Mesenchymal stem cell (in vitro differentiated cells and primary cell): ENCODE measurements around the gene GNA12.

Experiments used
- DNase-seq: peaks from one replicate; pipeline ENCODE4 v3.0.0-alpha.2; 2013
- H2AFZ ChIP-seq: one replicate; pipeline ENCODE4 v1.6.1; 2013; ENCODE audit warnings: low read depth, mild to moderate bottlenecking, control low read depth, inconsistent platforms, low read length, moderate library complexity
- H2AK5ac ChIP-seq: 2 replicates; pipeline ENCODE4 v1.6.1; 2013; ENCODE audit warnings: low read length, moderate library complexity, mild to moderate bottlenecking, inconsistent platforms; ENCODE audit not compliant: severe bottlenecking
- H2BK120ac ChIP-seq: one replicate; pipeline ENCODE4 v1.6.1; 2013; ENCODE audit warnings: low read depth, mild to moderate bottlenecking, inconsistent platforms, low read length, moderate library complexity
- H2BK12ac ChIP-seq, 2 experiments: one replicate each; pipeline ENCODE4 v1.6.1; 2013; ENCODE audit warnings: inconsistent platforms in 2 of 2, low read length in 2 of 2, mild to moderate bottlenecking in 2 of 2, moderate library complexity in 2 of 2, control low read depth in 1 of 2
- H2BK15ac ChIP-seq: one replicate; pipeline ENCODE4 v1.6.1; 2013; ENCODE audit warnings: mild to moderate bottlenecking, low read depth, inconsistent platforms; ENCODE audit not compliant: poor library complexity, severe bottlenecking
- H2BK5ac ChIP-seq: 2 replicates; pipeline ENCODE4 v1.6.1; 2013; ENCODE audit warnings: low read depth, mild to moderate bottlenecking, low read length, control low read depth, inconsistent platforms; ENCODE audit not compliant: poor library complexity, severe bottlenecking
- H3K14ac ChIP-seq, 2 experiments: one replicate each; pipeline ENCODE4 v1.6.1; 2013; ENCODE audit warnings: inconsistent platforms in 2 of 2, low read length in 2 of 2, control low read depth in 1 of 2, mild to moderate bottlenecking in 1 of 2, moderate library complexity in 1 of 2
- H3K18ac ChIP-seq, 2 experiments: one replicate each; pipeline ENCODE4 v1.6.1; 2013; ENCODE audit warnings: inconsistent platforms in 2 of 2, low read length in 2 of 2, control low read depth in 1 of 2, low read depth in 1 of 2, mild to moderate bottlenecking in 1 of 2
- H3K23ac ChIP-seq, 2 experiments: one replicate each; pipeline ENCODE4 v1.6.1; 2013; ENCODE audit warnings: inconsistent platforms in 2 of 2, low read length in 2 of 2, mild to moderate bottlenecking in 2 of 2, moderate library complexity in 2 of 2, control low read depth in 1 of 2
- H3K27ac ChIP-seq: 2 replicates; pipeline ENCODE4 v1.5.1; 2013; ENCODE audit warnings: mild to moderate bottlenecking, moderate library complexity, low read length, control low read depth, inconsistent platforms; ENCODE audit not compliant: poor library complexity, severe bottlenecking
- H3K27me3 ChIP-seq, 2 experiments: 2 replicates each; pipeline versions ENCODE4 v1.6.1 to v1.7.0; 2013; ENCODE audit warnings: low read length in 2 of 2, mild to moderate bottlenecking in 2 of 2, moderate library complexity in 2 of 2, control low read depth in 1 of 2, inconsistent platforms in 1 of 2; ENCODE audit not compliant: control insufficient read depth in 1 of 2, insufficient read depth in 1 of 2
- H3K36me3 ChIP-seq, 2 experiments: 2 replicates each; pipeline versions ENCODE4 v1.6.1 to v1.7.0; 2013; ENCODE audit warnings: low read length in 2 of 2, control low read depth in 1 of 2, inconsistent platforms in 1 of 2, low read depth in 1 of 2, mild to moderate bottlenecking in 1 of 2; ENCODE audit not compliant: insufficient read depth in 2 of 2, control insufficient read depth in 1 of 2
- H3K4ac ChIP-seq, 2 experiments: one replicate each; pipeline ENCODE4 v1.6.1; 2013; ENCODE audit warnings: inconsistent platforms in 2 of 2, low read length in 2 of 2, mild to moderate bottlenecking in 2 of 2, moderate library complexity in 2 of 2, control low read depth in 1 of 2, low read depth in 1 of 2
- H3K4me1 ChIP-seq: 2 replicates; pipeline ENCODE4 v1.6.1; 2013; ENCODE audit warnings: low read depth, low read length, control low read depth; ENCODE audit not compliant: control insufficient read depth, insufficient read depth
- H3K4me2 ChIP-seq: 2 replicates; pipeline ENCODE4 v1.6.1; 2013; ENCODE audit warnings: low read length, mild to moderate bottlenecking, inconsistent platforms; ENCODE audit not compliant: poor library complexity, severe bottlenecking
- H3K4me3 ChIP-seq, 2 experiments: 2 replicates each; pipeline versions ENCODE4 v1.5.1 to v1.7.0; 2013; ENCODE audit warnings: low read length in 2 of 2, mild to moderate bottlenecking in 2 of 2, control low read depth in 1 of 2, low read depth in 1 of 2; ENCODE audit not compliant: insufficient read depth in 1 of 2
- H3K79me1 ChIP-seq: replicated peaks from 2 replicates; pipeline ENCODE4 v1.6.1; 2013; ENCODE audit warnings: mild to moderate bottlenecking, control low read depth, low read length, inconsistent platforms; ENCODE audit not compliant: poor library complexity, severe bottlenecking
- H3K9ac ChIP-seq: 2 replicates; pipeline ENCODE4 v1.7.0; 2013; ENCODE audit warnings: mild to moderate bottlenecking, low read length, moderate library complexity
- H3K9me3 ChIP-seq: 2 replicates; pipeline ENCODE4 v1.7.0; 2013; ENCODE audit warnings: mild to moderate bottlenecking, low read length; ENCODE audit not compliant: control insufficient read depth
- H4K8ac ChIP-seq: one replicate; pipeline ENCODE4 v1.6.1; 2013; ENCODE audit warnings: inconsistent platforms, mild to moderate bottlenecking, low read length, moderate library complexity
- H4K91ac ChIP-seq: one replicate; pipeline ENCODE4 v1.6.1; 2013; ENCODE audit warnings: mild to moderate bottlenecking, low read length, inconsistent platforms
- WGBS: methylation state at CpG from one replicate; pipeline ENCODE4 v1.1.7; 2013; ENCODE audit warnings: mixed read lengths; 5-methylcytosine and 5-hydroxymethylcytosine counted together

Gene GNA12

GRCh38 chr7:2707481-2707880 is 136.6 kb downstream of the GNA12 start:
- Histone ChIP-seq H2BK12ac (no peak overlapping the region), H2AK5ac (no peak overlapping the region), H3K27me3 (no peaks in the 10 kb centered on the region), H4K8ac (no peak overlapping the region), H3K36me3 (peaks cover 0 to 23% of the 10 kb centered on the region in 2 experiments), H3K4me2 (no peak overlapping the region), H2AFZ (no peak overlapping the region), H2BK5ac (no peak overlapping the region), H3K79me1 (peaks cover 4% of the 10 kb centered on the region), H2BK120ac (no peak overlapping the region), H3K23ac (no peak overlapping the region), H4K91ac (no peak overlapping the region), H3K4me3 (no peak overlapping the region), H3K4me1 (peaks cover 8% of the 10 kb centered on the region), H3K9ac (no peak overlapping the region), H3K4ac (no peak overlapping the region), H3K14ac (no peak overlapping the region), H2BK15ac (no peak overlapping the region), H3K27ac (no peak overlapping the region), H3K9me3 (no peaks in the 10 kb centered on the region), H3K18ac (no peak overlapping the region)
- WGBS = 89% methylated on average over 7 of the region's 8 CpGs
- no peak for DNase-seq

DNA sequence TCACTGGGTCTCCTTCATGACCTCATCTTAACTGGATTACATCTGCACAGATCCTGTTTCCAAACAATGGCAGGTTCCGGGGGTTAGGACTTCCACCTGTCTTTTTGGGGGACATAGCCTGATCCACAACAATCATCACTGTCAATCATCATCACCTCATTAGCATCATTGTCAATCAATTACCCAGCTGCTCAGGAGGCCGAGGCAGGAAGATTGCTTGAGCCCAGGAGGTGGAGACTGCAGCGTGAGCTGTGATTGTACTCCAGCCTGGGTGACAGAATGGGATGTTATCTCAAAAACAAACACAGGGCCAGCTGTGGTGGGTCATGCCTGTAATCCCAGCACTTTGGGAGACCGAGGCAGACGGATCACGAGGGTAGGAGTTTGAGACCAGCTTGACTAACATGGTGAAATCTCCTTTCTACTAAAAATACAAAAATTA is 137.4 kb downstream of the GNA12 start:
- WGBS = 57% methylated on average over 6 of the region's 6 CpGs

DNA sequence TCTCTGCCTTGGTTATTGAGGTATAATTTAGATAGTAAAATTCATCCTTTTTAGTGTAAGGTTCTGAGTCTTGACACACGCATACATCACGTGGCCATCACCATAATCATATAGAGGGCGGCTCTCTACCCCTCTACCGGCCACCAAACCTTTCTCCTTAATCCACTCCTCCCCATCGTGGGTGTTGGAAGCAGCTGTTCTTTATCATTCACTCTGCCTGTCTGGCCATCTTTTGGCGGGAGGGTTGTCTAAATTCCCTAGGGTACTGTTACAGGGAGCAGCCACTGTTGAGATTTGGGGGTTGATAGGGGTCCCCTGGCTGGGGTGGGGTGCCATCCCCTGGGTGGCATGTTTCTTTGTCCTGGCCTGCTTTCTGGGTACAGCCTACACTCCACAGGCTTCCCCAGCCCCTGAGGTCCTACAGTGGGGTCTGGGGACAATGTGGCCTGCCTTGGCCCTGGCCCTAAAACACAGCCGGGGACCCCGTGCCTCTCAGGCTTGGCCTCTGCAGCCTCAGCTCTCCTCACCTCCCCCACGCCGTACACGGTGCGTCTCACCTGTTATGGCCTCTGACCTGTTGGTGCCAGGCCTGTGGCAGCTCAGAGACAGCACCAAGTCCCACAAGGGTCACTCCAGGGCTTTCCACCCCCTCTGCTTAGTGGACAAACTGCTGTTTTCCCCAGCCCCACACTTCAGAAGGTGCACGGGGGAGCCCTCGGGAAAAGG is 138.6 kb downstream of the GNA12 start:
- peaks cover 7% of the 10 kb centered on the region for H3K4me1 ChIP-seq
- WGBS = 83% methylated on average over 14 of the region's 14 CpGs
- H2AFZ ChIP-seq = no peak overlapping the region
- H3K36me3 ChIP-seq = peaks cover 0 to 19% of the 10 kb centered on the region in 2 experiments
- no peak overlapping the region for H2AK5ac ChIP-seq
- no peak overlapping the region for H3K14ac ChIP-seq
- no peak overlapping the region for H3K9ac ChIP-seq
- H4K8ac ChIP-seq = no peak overlapping the region
- H3K4ac ChIP-seq = no peak overlapping the region
- H3K18ac ChIP-seq = no peak overlapping the region
- H2BK120ac ChIP-seq = no peak overlapping the region
- H3K23ac ChIP-seq = no peak overlapping the region
- H3K27me3 ChIP-seq = peaks cover 0 to 10% of the 10 kb centered on the region in 2 experiments
- H2BK12ac ChIP-seq = no peak overlapping the region
- H2BK5ac ChIP-seq = no peak overlapping the region
- H3K4me3 ChIP-seq = no peak overlapping the region
- H3K79me1 ChIP-seq = peaks cover 2% of the 10 kb centered on the region
- H3K4me2 ChIP-seq = no peak overlapping the region
- H3K27ac ChIP-seq = no peak overlapping the region
- H2BK15ac ChIP-seq = no peak overlapping the region
- H4K91ac ChIP-seq = no peak overlapping the region
- no peaks in the 10 kb centered on the region for H3K9me3 ChIP-seq
- no peak for DNase-seq

More for the DNA sequence above, 137.4 kb downstream of the GNA12 start:
- Histone ChIP-seq H3K9me3 (no peaks in the 10 kb centered on the region), H3K4me3 (no peak overlapping the region), H2BK120ac (no peak overlapping the region), H3K14ac (no peak overlapping the region), H4K8ac (no peak overlapping the region), H3K27me3 (peaks cover 0 to 3% of the 10 kb centered on the region in 2 experiments), H2BK12ac (no peak overlapping the region), H2BK15ac (no peak overlapping the region), H3K9ac (no peak overlapping the region), H2AK5ac (no peak overlapping the region), H4K91ac (no peak overlapping the region), H3K4me2 (no peak overlapping the region), H2AFZ (no peak overlapping the region), H3K79me1 (peaks cover 3% of the 10 kb centered on the region), H3K4ac (no peak overlapping the region), H3K36me3 (peaks cover 0 to 19% of the 10 kb centered on the region in 2 experiments), H3K23ac (no peak overlapping the region), H3K18ac (no peak overlapping the region), H3K4me1 (peaks cover 7% of the 10 kb centered on the region), H3K27ac (no peak overlapping the region), H2BK5ac (no peak overlapping the region)
- no peak for DNase-seq

GRCh38 chr7:2702594-2702957 is 141.5 kb downstream of the GNA12 start:
- H3K4me2 ChIP-seq = no peak overlapping the region
- H4K8ac ChIP-seq = no peak overlapping the region
- H2BK120ac ChIP-seq = no peak overlapping the region
- H2BK12ac ChIP-seq = no peak overlapping the region
- H4K91ac ChIP-seq = no peak overlapping the region
- H3K4me1 ChIP-seq = no peaks in the 10 kb centered on the region
- H3K18ac ChIP-seq = no peak overlapping the region
- H2AK5ac ChIP-seq = no peak overlapping the region
- no peak overlapping the region for H3K14ac ChIP-seq
- H2BK5ac ChIP-seq = no peak overlapping the region
- WGBS = 96% methylated on average over 22 of the region's 22 CpGs
- peaks cover 0 to 12% of the 10 kb centered on the region in 2 experiments for H3K36me3 ChIP-seq
- no peak overlapping the region for H2AFZ ChIP-seq
- H2BK15ac ChIP-seq = no peak overlapping the region
- H3K4ac ChIP-seq = no peak overlapping the region
- H3K9me3 ChIP-seq = no peaks in the 10 kb centered on the region
- H3K27ac ChIP-seq = no peak overlapping the region
- H3K27me3 ChIP-seq = peaks cover 10 to 21% of the 10 kb centered on the region in 2 experiments
- no peaks in the 10 kb centered on the region for H3K79me1 ChIP-seq
- H3K4me3 ChIP-seq = no peak overlapping the region
- DNase-seq = no peak
- peak overlapping the region; percentile 26 for H3K9ac ChIP-seq
- H3K23ac ChIP-seq = no peak overlapping the region
